Measurements from ENCODE around the gene DDX25.
A peak's percentile ranks its signal among the peaks of the same experiment; 100 is the strongest.

The DDX25 gene

DNA sequence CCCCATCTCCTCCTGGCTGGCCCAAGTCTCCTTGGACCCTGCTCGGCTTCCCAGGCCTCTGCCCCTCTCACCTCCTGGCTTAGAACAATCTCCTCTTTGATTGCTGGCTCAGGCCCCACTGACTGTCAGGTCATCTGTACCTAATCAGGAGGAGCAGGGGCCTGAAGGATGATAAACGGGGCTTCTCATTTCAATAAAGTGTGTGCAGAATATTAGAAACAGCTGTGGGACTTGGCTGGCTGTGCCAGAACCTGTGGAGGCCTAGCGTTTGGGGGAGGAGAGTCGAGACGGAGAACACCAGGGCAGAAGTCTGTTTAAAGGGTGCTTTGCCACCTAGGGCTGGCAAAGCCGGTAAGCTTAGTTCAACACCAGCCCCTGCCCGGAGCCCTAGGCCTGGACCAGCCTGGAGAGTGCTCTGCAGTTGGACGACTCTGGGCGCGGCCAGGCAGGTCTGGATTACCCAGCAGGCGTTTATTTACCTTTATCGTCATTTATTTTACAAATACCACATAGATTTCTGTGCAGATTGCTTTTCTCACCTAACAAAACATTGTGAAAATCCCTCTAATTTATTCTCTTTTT lies 31.4 kb downstream of the DDX25 start:
- no peaks in the 10 kb centered on the region for H3K36me3 ChIP-seq (replicated peaks in 1 of 2; ENCODE audit: control insufficient read depth in 2 of 2, insufficient read depth in 2 of 2, low read length in 2 of 2)

DNA sequence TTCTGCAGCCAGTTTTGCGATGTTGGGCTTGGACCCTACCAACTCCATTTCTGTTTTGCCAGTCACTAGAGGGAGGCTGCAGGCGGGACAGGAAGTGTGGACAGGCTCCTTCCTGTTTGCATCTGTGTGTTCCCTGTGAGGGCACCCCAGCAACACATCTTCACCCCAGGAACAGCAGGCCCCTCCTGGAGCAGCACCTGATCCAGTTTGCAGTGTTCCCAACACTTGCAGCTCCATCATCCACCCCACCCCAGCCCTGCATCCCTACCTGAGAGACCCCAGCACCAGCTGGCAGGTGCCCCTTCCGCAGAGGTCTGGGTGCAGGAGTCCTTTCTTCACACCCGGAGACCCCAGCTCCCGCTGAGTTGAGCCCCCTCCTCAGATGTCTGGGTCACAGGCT lies 34.1 kb downstream of the DDX25 start:
- Histone ChIP-seq H4K8ac (ENCODE audit: low read depth, low read length) (no peak overlapping the region), H3K4ac (ENCODE audit: low read length) (no peak overlapping the region), H3K4me2 (ENCODE audit: insufficient read depth, low read length, poor library complexity, severe bottlenecking) (no peak overlapping the region), H3K36me3 (replicated peaks in 1 of 2; ENCODE audit: control insufficient read depth in 2 of 2, insufficient read depth in 2 of 2, low read length in 2 of 2) (no peaks in the 10 kb centered on the region), H3K23ac (ENCODE audit: low read depth, low read length, poor library complexity) (no peak overlapping the region), H2BK5ac (ENCODE audit: low read length) (no peak overlapping the region), H3K9me3 (replicated peaks in 1 of 2; ENCODE audit: control insufficient read depth in 2 of 2, insufficient read depth in 1 of 2, low read depth in 1 of 2, low read length in 2 of 2) (peaks cover 0 to 2% of the 10 kb centered on the region in 2 donors), H4K91ac (ENCODE audit: low read depth, low read length, poor library complexity) (no peak overlapping the region), H3K4me1 (ENCODE audit: control insufficient read depth in 2 of 2, insufficient read depth in 1 of 2, low read depth in 1 of 2, low read length in 2 of 2) (peaks cover 3 to 13% of the 10 kb centered on the region in 2 donors), H3K27ac (replicated peaks; ENCODE audit: low read length) (no peak overlapping the region), H3K79me1 (ENCODE audit: low read depth, low read length) (no peaks in the 10 kb centered on the region), H3K9ac (ENCODE audit: low read depth, low read length, poor library complexity) (no peak overlapping the region), H2BK120ac (ENCODE audit: low read depth, low read length) (no peak overlapping the region), H2BK15ac (ENCODE audit: low read length) (no peak overlapping the region), H2AFZ (ENCODE audit: low read length) (peak overlapping the region; percentile 72), H2BK12ac (ENCODE audit: low read length) (no peak overlapping the region), H3K27me3 (ENCODE audit: control insufficient read depth in 3 of 3, insufficient read depth in 3 of 3, low read depth in 1 of 3, low read length in 3 of 3) (peaks cover 0 to 4% (median 0%) of the 10 kb centered on the region in 3 experiments), H2AK5ac (ENCODE audit: low read depth, low read length) (no peak overlapping the region), H3K14ac (ENCODE audit: low read length) (no peak overlapping the region), H3K4me3 (ENCODE audit: low read length in 2 of 2) (no peak overlapping the region), H3K18ac (ENCODE audit: low read length) (no peak overlapping the region)
- no CpG with 5 or more reads among the region's 5 CpGs for WGBS, 2 donors (ENCODE audit: extremely low coverage in 2 of 2, insufficient read length in 2 of 2, insufficient replicate concordance in 1 of 2)
- no peak for DNase-seq (ENCODE audit: low spot score)

More for the DNA sequence above, 31.4 kb downstream of the DDX25 start:
- Histone ChIP-seq H2AK5ac (ENCODE audit: low read depth, low read length) (no peak overlapping the region), H3K4me2 (ENCODE audit: insufficient read depth, low read length, poor library complexity, severe bottlenecking) (no peak overlapping the region), H3K4me1 (ENCODE audit: control insufficient read depth in 2 of 2, insufficient read depth in 1 of 2, low read depth in 1 of 2, low read length in 2 of 2) (peaks cover 3 to 14% of the 10 kb centered on the region in 2 donors), H3K4ac (ENCODE audit: low read length) (no peak overlapping the region), H3K14ac (ENCODE audit: low read length) (no peak overlapping the region), H2BK120ac (ENCODE audit: low read depth, low read length) (no peak overlapping the region), H4K91ac (ENCODE audit: low read depth, low read length, poor library complexity) (no peak overlapping the region), H3K79me1 (ENCODE audit: low read depth, low read length) (no peaks in the 10 kb centered on the region), H3K18ac (ENCODE audit: low read length) (no peak overlapping the region), H2BK15ac (ENCODE audit: low read length) (no peak overlapping the region), H3K23ac (ENCODE audit: low read depth, low read length, poor library complexity) (no peak overlapping the region), H3K27ac (replicated peaks; ENCODE audit: low read length) (no peak overlapping the region), H4K8ac (ENCODE audit: low read depth, low read length) (no peak overlapping the region), H2BK5ac (ENCODE audit: low read length) (no peak overlapping the region), H2AFZ (ENCODE audit: low read length) (no peak overlapping the region), H3K27me3 (ENCODE audit: control insufficient read depth in 3 of 3, insufficient read depth in 3 of 3, low read depth in 1 of 3, low read length in 3 of 3) (peaks cover 0 to 13% (median 0%) of the 10 kb centered on the region in 3 experiments), H3K9ac (ENCODE audit: low read depth, low read length, poor library complexity) (no peak overlapping the region), H2BK12ac (ENCODE audit: low read length) (peak overlapping the region; percentile 1), H3K4me3 (ENCODE audit: low read length in 2 of 2) (no peak overlapping the region), H3K9me3 (replicated peaks in 1 of 2; ENCODE audit: control insufficient read depth in 2 of 2, insufficient read depth in 1 of 2, low read depth in 1 of 2, low read length in 2 of 2) (peaks cover 0 to 2% of the 10 kb centered on the region in 2 donors)
- DNase-seq (ENCODE audit: low spot score) = no peak
- WGBS, 2 donors (ENCODE audit: extremely low coverage in 2 of 2, insufficient read length in 2 of 2, insufficient replicate concordance in 1 of 2) = no CpG with 5 or more reads among the region's 12 CpGs

DNA sequence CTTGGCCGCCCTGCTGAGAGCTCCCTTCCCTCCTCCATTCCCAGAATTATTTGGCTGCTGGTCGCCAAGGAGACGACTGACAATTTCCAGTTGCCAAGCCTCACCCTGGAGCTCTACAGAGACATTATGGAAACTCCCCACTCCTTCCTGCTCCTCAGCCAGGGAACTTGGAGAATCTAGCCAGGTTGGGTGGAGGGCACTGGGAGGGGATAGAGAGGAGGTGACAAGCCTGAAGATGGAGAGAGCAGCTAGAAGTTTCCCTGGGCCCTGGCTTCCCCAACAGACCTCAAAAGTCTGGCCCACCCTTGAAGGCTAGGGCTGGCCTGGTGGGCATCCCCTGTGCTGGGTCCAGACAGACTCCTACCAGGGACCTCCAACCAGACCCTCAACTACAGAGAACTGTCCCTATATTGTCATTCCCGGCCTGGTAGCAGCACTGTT lies 34.8 kb downstream of the DDX25 start:
- Histone ChIP-seq H2BK5ac (ENCODE audit: low read length) (no peak overlapping the region), H4K91ac (ENCODE audit: low read depth, low read length, poor library complexity) (no peak overlapping the region), H2AK5ac (ENCODE audit: low read depth, low read length) (no peak overlapping the region), H3K4me3 (ENCODE audit: low read length in 2 of 2) (no peak overlapping the region), H2BK15ac (ENCODE audit: low read length) (no peak overlapping the region), H3K4me1 (ENCODE audit: control insufficient read depth in 2 of 2, insufficient read depth in 1 of 2, low read depth in 1 of 2, low read length in 2 of 2) (peaks cover 3 to 13% of the 10 kb centered on the region in 2 donors), H3K9ac (ENCODE audit: low read depth, low read length, poor library complexity) (no peak overlapping the region), H3K14ac (ENCODE audit: low read length) (no peak overlapping the region), H3K18ac (ENCODE audit: low read length) (no peak overlapping the region), H2BK12ac (ENCODE audit: low read length) (no peak overlapping the region), H3K27me3 (ENCODE audit: control insufficient read depth in 3 of 3, insufficient read depth in 3 of 3, low read depth in 1 of 3, low read length in 3 of 3) (peaks cover 0 to 4% (median 0%) of the 10 kb centered on the region in 3 experiments), H3K4ac (ENCODE audit: low read length) (no peak overlapping the region), H3K36me3 (replicated peaks in 1 of 2; ENCODE audit: control insufficient read depth in 2 of 2, insufficient read depth in 2 of 2, low read length in 2 of 2) (no peaks in the 10 kb centered on the region), H3K27ac (replicated peaks; ENCODE audit: low read length) (no peak overlapping the region), H3K9me3 (replicated peaks in 1 of 2; ENCODE audit: control insufficient read depth in 2 of 2, insufficient read depth in 1 of 2, low read depth in 1 of 2, low read length in 2 of 2) (peaks cover 0 to 2% of the 10 kb centered on the region in 2 donors), H3K4me2 (ENCODE audit: insufficient read depth, low read length, poor library complexity, severe bottlenecking) (no peak overlapping the region), H2AFZ (ENCODE audit: low read length) (peak overlapping the region; percentile 9), H3K23ac (ENCODE audit: low read depth, low read length, poor library complexity) (no peak overlapping the region), H2BK120ac (ENCODE audit: low read depth, low read length) (no peak overlapping the region), H4K8ac (ENCODE audit: low read depth, low read length) (no peak overlapping the region), H3K79me1 (ENCODE audit: low read depth, low read length) (no peaks in the 10 kb centered on the region)
- no CpG with 5 or more reads among the region's 4 CpGs for WGBS, 2 donors (ENCODE audit: extremely low coverage in 2 of 2, insufficient read length in 2 of 2, insufficient replicate concordance in 1 of 2)
- no peak for DNase-seq (ENCODE audit: low spot score)

DNA sequence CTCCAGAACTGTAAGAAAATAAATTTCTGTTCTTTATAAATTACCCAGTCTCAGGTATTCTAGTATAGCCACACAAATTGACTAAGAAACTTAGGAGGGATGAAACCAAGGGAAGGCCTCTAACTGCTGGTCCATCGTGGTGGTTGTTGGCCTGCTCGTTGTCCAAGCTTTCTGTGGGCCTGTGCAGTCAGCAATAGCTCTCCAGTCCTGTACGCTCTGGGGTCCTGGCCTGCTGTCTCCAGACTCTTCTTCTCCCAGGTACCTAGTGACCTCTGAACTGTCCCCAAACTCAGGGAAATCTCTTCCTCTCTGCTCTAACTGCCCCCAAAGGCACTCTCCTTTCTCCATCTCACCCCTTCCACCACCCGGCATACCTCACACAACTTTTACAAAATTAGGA lies 35.8 kb downstream of the DDX25 start:
- Histone ChIP-seq H4K91ac (ENCODE audit: low read depth, low read length, poor library complexity) (no peak overlapping the region), H3K4me3 (ENCODE audit: low read length in 2 of 2) (no peak overlapping the region), H2AK5ac (ENCODE audit: low read depth, low read length) (no peak overlapping the region), H3K4me1 (ENCODE audit: control insufficient read depth in 2 of 2, insufficient read depth in 1 of 2, low read depth in 1 of 2, low read length in 2 of 2) (peaks cover 3 to 13% of the 10 kb centered on the region in 2 donors), H3K36me3 (replicated peaks in 1 of 2; ENCODE audit: control insufficient read depth in 2 of 2, insufficient read depth in 2 of 2, low read length in 2 of 2) (no peaks in the 10 kb centered on the region), H3K4ac (ENCODE audit: low read length) (no peak overlapping the region), H2BK5ac (ENCODE audit: low read length) (no peak overlapping the region), H2BK120ac (ENCODE audit: low read depth, low read length) (no peak overlapping the region), H3K18ac (ENCODE audit: low read length) (no peak overlapping the region), H3K27me3 (ENCODE audit: control insufficient read depth in 3 of 3, insufficient read depth in 3 of 3, low read depth in 1 of 3, low read length in 3 of 3) (peaks cover 0 to 4% (median 0%) of the 10 kb centered on the region in 3 experiments), H4K8ac (ENCODE audit: low read depth, low read length) (no peak overlapping the region), H2AFZ (ENCODE audit: low read length) (no peak overlapping the region), H3K9ac (ENCODE audit: low read depth, low read length, poor library complexity) (no peak overlapping the region), H2BK15ac (ENCODE audit: low read length) (no peak overlapping the region), H3K14ac (ENCODE audit: low read length) (no peak overlapping the region), H3K23ac (ENCODE audit: low read depth, low read length, poor library complexity) (no peak overlapping the region), H3K4me2 (ENCODE audit: insufficient read depth, low read length, poor library complexity, severe bottlenecking) (no peak overlapping the region), H3K9me3 (replicated peaks in 1 of 2; ENCODE audit: control insufficient read depth in 2 of 2, insufficient read depth in 1 of 2, low read depth in 1 of 2, low read length in 2 of 2) (no peaks in the 10 kb centered on the region), H3K79me1 (ENCODE audit: low read depth, low read length) (no peaks in the 10 kb centered on the region), H3K27ac (replicated peaks; ENCODE audit: low read length) (no peak overlapping the region), H2BK12ac (ENCODE audit: low read length) (no peak overlapping the region)
- no CpG with 5 or more reads among the region's 4 CpGs for WGBS, 2 donors (ENCODE audit: extremely low coverage in 2 of 2, insufficient read length in 2 of 2, insufficient replicate concordance in 1 of 2)
- DNase-seq (ENCODE audit: low spot score) = no peak
